SK-N-SH (cell line): Measurements from ENCODE around the gene ARID1B. TPM values are rescaled to one million over a fixed set of nuclear protein-coding genes. Genes with fewer than 3 reads are reported as not detected.

Source experiments
- CTCF ChIA-PET: fragments of 300-600, 350-600 bp; formaldehyde crosslinking; extraction: SDS; loops from one replicate; lab custom pipeline; 2021; lab: Yijun Ruan, JAX
- POLR2A ChIA-PET: fragments of 350-600 bp; sonication (Branson Sonifier 250); formaldehyde crosslinking; extraction: SDS; loops from one replicate; lab custom pipeline; 2020; ENCODE audit warnings: antibody characterized with exemption, inconsistent platforms; lab: Yijun Ruan, JAX
- DNase-seq: peaks from one replicate; pipeline ENCODE4 v3.0.0; 2012
- H2AFZ ChIP-seq: fragments of 200-600 bp; sonication (generic); 2 replicates; pipeline ENCODE4 v1.8.1; 2016; ENCODE audit warnings: antibody characterized with exemption, mild to moderate bottlenecking, low read depth
- H3F3A ChIP-seq: fragments of 200-600 bp; sonication (generic); replicated peaks from 2 replicates; pipeline ENCODE3; 2016; ENCODE audit warnings: antibody characterized with exemption, mild to moderate bottlenecking; ENCODE audit not compliant: insufficient read depth
- H3K27ac ChIP-seq, 2 experiments: fragments of 200-500 bp in 1 of 2; fragments of 200-600 bp in 1 of 2; sonication (Bioruptor generic) in 1 of 2; sonication (generic), shearing (Covaris generic) in 1 of 2; 2 replicates each; pipeline versions ENCODE4 v1.5.1 to v1.6.1; 2014 to 2016; ENCODE audit warnings: low read depth in 2 of 2, inconsistent platforms in 1 of 2, low read length in 1 of 2, mild to moderate bottlenecking in 1 of 2, mixed read lengths in 1 of 2
- H3K27me3 ChIP-seq: fragments of 200-600 bp; sonication (generic), shearing (Covaris generic); 2 replicates; pipeline ENCODE4 v1.6.1; 2016; ENCODE audit warnings: mixed run types; ENCODE audit not compliant: insufficient read depth
- H3K36me3 ChIP-seq, 2 experiments: fragments of 200-500 bp in 1 of 2; fragments of 200-600 bp in 1 of 2; sonication (Bioruptor generic) in 1 of 2; sonication (generic) in 1 of 2; replicated peaks in 1 of 2; 2 replicates each; pipeline versions ENCODE3 to v1.5.1; 2014 to 2016; ENCODE audit warnings: low read length in 1 of 2, mild to moderate bottlenecking in 1 of 2; ENCODE audit not compliant: insufficient read depth in 2 of 2, control insufficient read depth in 1 of 2
- H3K4me1 ChIP-seq, 2 experiments: fragments of 200-500 bp in 1 of 2; fragments of 200-600 bp in 1 of 2; sonication (Bioruptor generic) in 1 of 2; sonication (generic), shearing (Covaris generic) in 1 of 2; 2 replicates each; pipeline versions ENCODE4 v1.5.1 to v1.6.1; 2014 to 2016; ENCODE audit warnings: low read depth in 1 of 2, low read length in 1 of 2, mixed run types in 1 of 2; ENCODE audit not compliant: insufficient read depth in 2 of 2, control insufficient read depth in 1 of 2
- H3K4me2 ChIP-seq: fragments of 200-600 bp; sonication (generic), shearing (Covaris generic); 2 replicates; pipeline ENCODE4 v1.6.1; 2017; ENCODE audit warnings: mixed run types
- H3K4me3 ChIP-seq, 2 experiments: fragments of 200-500 bp in 1 of 2; fragments of 200-600 bp in 1 of 2; sonication (Bioruptor generic) in 1 of 2; sonication (generic), shearing (Covaris generic) in 1 of 2; 2 replicates each; pipeline versions ENCODE4 v1.5.1 to v1.8.1; 2014 to 2016; ENCODE audit warnings: low read depth in 2 of 2, inconsistent platforms in 1 of 2, low read length in 1 of 2, mild to moderate bottlenecking in 1 of 2, mixed read lengths in 1 of 2, moderate library complexity in 1 of 2
- H3K79me2 ChIP-seq: fragments of 200-600 bp; sonication (generic); 2 replicates; pipeline ENCODE4 v1.8.1; 2017; ENCODE audit warnings: mild to moderate bottlenecking; ENCODE audit not compliant: insufficient read depth
- H3K9ac ChIP-seq: fragments of 200-600 bp; sonication (generic); 2 replicates; pipeline ENCODE4 v1.6.1; 2017; ENCODE audit warnings: mixed run types
- H3K9me2 ChIP-seq: fragments of 200-600 bp; sonication (generic); 2 replicates; pipeline ENCODE4 v1.6.1; 2017; ENCODE audit warnings: mixed run types
- H3K9me3 ChIP-seq: fragments of 200-600 bp; sonication (generic); 2 replicates; pipeline ENCODE4 v1.6.1; 2017; ENCODE audit warnings: mixed run types, mild to moderate bottlenecking, moderate library complexity
- H4K20me1 ChIP-seq: fragments of 200-600 bp; sonication (generic); 2 replicates; pipeline ENCODE4 v1.6.1; 2017; ENCODE audit warnings: mild to moderate bottlenecking, mixed run types; ENCODE audit not compliant: insufficient read depth
- CHD2 ChIP-seq: fragments of 150-350 bp; IDR thresholded peaks from 2 replicates; pipeline ENCODE4 v1.6.1; 2018; ENCODE audit warnings: low read length; ENCODE audit not compliant: partially characterized antibody
- CTCF ChIP-seq: fragments of 200-600 bp; sonication (generic); IDR thresholded peaks from 2 replicates; pipeline ENCODE4 v1.6.1; 2017; ENCODE audit warnings: antibody characterized with exemption, mild to moderate bottlenecking, moderate library complexity
- MEF2A ChIP-seq: IDR thresholded peaks from 2 replicates; pipeline ENCODE4 v1.4.0; 2012; ENCODE audit warnings: low read depth, borderline replicate concordance
- RAD21 ChIP-seq: IDR thresholded peaks from 2 replicates; pipeline ENCODE4 v1.6.1; 2012; ENCODE audit warnings: mild to moderate bottlenecking, low read length
- REST ChIP-seq: IDR thresholded peaks from 2 replicates; pipeline ENCODE4 v1.6.1; 2012; ENCODE audit warnings: mild to moderate bottlenecking, low read depth, low read length, moderate library complexity
- SIN3A ChIP-seq: IDR thresholded peaks from 2 replicates; pipeline ENCODE4 v1.6.1; 2012; ENCODE audit warnings: low read depth, mild to moderate bottlenecking, low read length, moderate library complexity, borderline replicate concordance
- TCF12 ChIP-seq: IDR thresholded peaks from 2 replicates; pipeline ENCODE4 v1.4.0; 2012
- USF2 ChIP-seq: fragments of 150-350 bp; IDR thresholded peaks from 2 replicates; pipeline ENCODE4 v1.6.1; 2017; ENCODE audit warnings: antibody characterized with exemption, low read length, low read depth, borderline replicate concordance
- YY1 ChIP-seq: IDR thresholded peaks from 2 replicates; pipeline ENCODE4 v1.4.0; 2012; ENCODE audit warnings: low read depth, mild to moderate bottlenecking
- WGBS: methylation state at CpG from one replicate; pipeline ENCODE4 v1.1.6; 2017; ENCODE audit warnings: low lambda C conversion rate; 5-methylcytosine and 5-hydroxymethylcytosine counted together
- polyA plus RNA-seq, 3 experiments: library from polyadenylated mRNA; depleted of rRNA; stranded (reverse); fragments of >200 nt; gene quantifications; 2 replicates each; pipeline ENCODE4 v1.2.3, GENCODE V29; 2012

Gene ARID1B
- polyA plus RNA-seq, 1 of the 3 experiments (the other 2 are of a cell fraction): 13.6 TPM

GRCh38 chr6:157185171-157185570 is 408.0 kb downstream of the ARID1B start (continued):
- TF ChIP-seq MEF2A: no peak

GRCh38 chr6:157185986-157186385 is 408.8 kb downstream of the ARID1B start:
- WGBS: 93% methylated on average over 6 of the region's 6 CpGs
- no peak overlapping the region; a peak in 1 of 4 replicates for H3K27ac ChIP-seq
- no peak for DNase-seq
- peaks cover 3% of the 10 kb centered on the region for H3F3A ChIP-seq
- ChIA-PET CTCF (interaction anchor here (0.7 to 4.1 kb wide), 9 partner anchors 13 to 1189 kb away, joined by 3 to 28 read pairs (median 7); no protein-coding TSS in a partner anchor), POLR2A (no interaction called here)
- H3K36me3 ChIP-seq: peaks cover 30 to 79% of the 10 kb centered on the region in 2 experiments
- no peaks in the 10 kb centered on the region for H3K27me3 ChIP-seq
- no peaks in the 10 kb centered on the region for H4K20me1 ChIP-seq
- no peaks in the 10 kb centered on the region for H3K9me2 ChIP-seq
- H3K9ac ChIP-seq: no peak overlapping the region
- H3K4me2 ChIP-seq: no peak overlapping the region
- H3K9me3 ChIP-seq: no peaks in the 10 kb centered on the region
- no peaks in the 10 kb centered on the region for H3K79me2 ChIP-seq
- TF ChIP-seq CTCF (no peak), SIN3A (no peak), TCF12 (no peak), REST (no peak), CHD2 (no peak), RAD21 (no peak), USF2 (no peak), YY1 (no peak)
- no peak overlapping the region for H3K4me3 ChIP-seq
- H3K4me1 ChIP-seq: peaks cover 0 to 29% of the 10 kb centered on the region in 2 experiments; a peak in 1 of 4 replicates
- H2AFZ ChIP-seq: no peak overlapping the region
